ENCODE measurements around the gene TMEM139. TPM values are rescaled to one million over a fixed set of nuclear protein-coding genes. Genes with fewer than 3 reads are reported as not detected.
A peak's percentile ranks its signal among the peaks of the same experiment; 100 is the strongest.

Gene TMEM139
- 1 to 10 TPM; 3.6 to 5.9 (median 4.5) TPM for total RNA-seq
- polyA plus RNA-seq, result 10.9 TPM
- long read RNA-seq, donor 1, partial matches to known transcripts, result 0 of 4 reads
- long read RNA-seq, donor 1, other reads (novel, unspliced or antisense), result 0 of 4 reads
- long read RNA-seq, donor 2, result 0 reads
- long read RNA-seq, donor 3, partial matches to known transcripts, result 0 of 4 reads
- long read RNA-seq, donor 3, other reads (novel, unspliced or antisense), result 0 of 4 reads
- long read RNA-seq, donor 4, partial matches to known transcripts, result 0 of 4 reads
- long read RNA-seq, donor 4, other reads (novel, unspliced or antisense), result 1 of 4 reads

- WGBS, result 67% methylated on average over 19 of the region's 19 CpGs
- ATAC-seq (no peak), DNase-seq (peak in 1 of 3 donors; percentile 40)
- Histone ChIP-seq H3K27ac (ENCODE audit: low read length) (peak within 1 kb of the TSS; percentile 61), H3K4me1 (ENCODE audit: control insufficient read depth, insufficient read depth, low read length) (no peaks in the 10 kb centered on the region), H3K9me3 (ENCODE audit: control insufficient read depth, low read length) (no peaks in the 10 kb centered on the region), H3K4me3 (ENCODE audit: low read length) (peak within 1 kb of the TSS; percentile 27), H3K27me3 (ENCODE audit: control insufficient read depth, insufficient read depth) (no peaks in the 10 kb centered on the region)
- intact Hi-C loops (cut with DNase I), result no loop called here
Observed at GRCh38 chr7:143284591-143285469, at the start of gene TMEM139. TMEM139 (plus strand) TSS chr7:143284958; CDS start chr7:143285958, 1,000 bp downstream.

- Histone ChIP-seq H3K27ac (ENCODE audit: low read length) (no peak overlapping the region), H3K4me3 (ENCODE audit: low read length) (no peak overlapping the region), H3K4me1 (ENCODE audit: control insufficient read depth, insufficient read depth, low read length) (no peaks in the 10 kb centered on the region), H3K9me3 (ENCODE audit: control insufficient read depth, low read length) (no peaks in the 10 kb centered on the region), H3K27me3 (ENCODE audit: control insufficient read depth, insufficient read depth) (no peaks in the 10 kb centered on the region)
- DNase-seq (no peak), ATAC-seq (no peak)
- 36% methylated on average over 1 of the region's 1 CpG for WGBS
- intact Hi-C loops (cut with DNase I), result loop anchor here in 1 of 4 donors (10.0 kb wide), 1 partner anchor 179 kb away; no protein-coding TSS in a partner anchor
Observed at GRCh38 chr7:143235561-143235960, 49.2 kb upstream of the TMEM139 start.

GRCh38 chr7:143236408-143236990, 48.3 kb upstream of the TMEM139 start:
- no peaks in the 10 kb centered on the region for H3K9me3 ChIP-seq (ENCODE audit: control insufficient read depth, low read length)
- ATAC-seq (no peak), DNase-seq (no peak)
- WGBS, result 74% methylated on average over 3 of the region's 3 CpGs
- no peak overlapping the region for H3K4me3 ChIP-seq (ENCODE audit: low read length)
- no peaks in the 10 kb centered on the region for H3K27me3 ChIP-seq (ENCODE audit: control insufficient read depth, insufficient read depth)
- no peak overlapping the region for H3K27ac ChIP-seq (ENCODE audit: low read length)
- intact Hi-C loops (cut with DNase I), result loop anchor here in 1 of 4 donors (10.0 kb wide), 1 partner anchor 178 kb away; no protein-coding TSS in a partner anchor
- no peaks in the 10 kb centered on the region for H3K4me1 ChIP-seq (ENCODE audit: control insufficient read depth, insufficient read depth, low read length)

DNA sequence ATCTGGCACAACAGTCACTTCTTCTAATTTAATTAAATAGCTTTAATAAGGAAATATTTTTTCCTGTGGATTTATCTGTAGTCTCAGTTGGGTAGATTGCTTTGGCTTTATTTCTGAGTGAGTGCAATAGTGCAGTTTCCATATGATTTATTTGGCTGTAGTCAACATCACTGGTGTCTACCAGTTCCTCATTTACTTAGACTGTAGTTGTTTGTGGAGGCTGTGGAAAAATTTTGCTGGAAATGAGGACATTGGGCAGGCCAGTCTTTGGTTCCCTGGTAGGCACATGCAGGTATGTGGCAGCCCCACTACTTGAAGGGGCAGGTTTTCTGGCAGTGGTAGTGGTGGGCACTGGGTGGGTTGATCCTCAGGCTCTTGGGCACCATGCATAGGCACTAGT, 47.4 kb upstream of the TMEM139 start:
- no peak for ATAC-seq
- H3K27me3 ChIP-seq (ENCODE audit: control insufficient read depth, insufficient read depth), result no peaks in the 10 kb centered on the region
- intact Hi-C loops (cut with DNase I), result loop anchor here in 1 of 4 donors (10.0 kb wide), 1 partner anchor 177 kb away; no protein-coding TSS in a partner anchor
- no peaks in the 10 kb centered on the region for H3K9me3 ChIP-seq (ENCODE audit: control insufficient read depth, low read length)
- H3K4me3 ChIP-seq (ENCODE audit: low read length), result no peak overlapping the region
- no peak for DNase-seq
- H3K4me1 ChIP-seq (ENCODE audit: control insufficient read depth, insufficient read depth, low read length), result no peaks in the 10 kb centered on the region
- H3K27ac ChIP-seq (ENCODE audit: low read length), result no peak overlapping the region

DNA sequence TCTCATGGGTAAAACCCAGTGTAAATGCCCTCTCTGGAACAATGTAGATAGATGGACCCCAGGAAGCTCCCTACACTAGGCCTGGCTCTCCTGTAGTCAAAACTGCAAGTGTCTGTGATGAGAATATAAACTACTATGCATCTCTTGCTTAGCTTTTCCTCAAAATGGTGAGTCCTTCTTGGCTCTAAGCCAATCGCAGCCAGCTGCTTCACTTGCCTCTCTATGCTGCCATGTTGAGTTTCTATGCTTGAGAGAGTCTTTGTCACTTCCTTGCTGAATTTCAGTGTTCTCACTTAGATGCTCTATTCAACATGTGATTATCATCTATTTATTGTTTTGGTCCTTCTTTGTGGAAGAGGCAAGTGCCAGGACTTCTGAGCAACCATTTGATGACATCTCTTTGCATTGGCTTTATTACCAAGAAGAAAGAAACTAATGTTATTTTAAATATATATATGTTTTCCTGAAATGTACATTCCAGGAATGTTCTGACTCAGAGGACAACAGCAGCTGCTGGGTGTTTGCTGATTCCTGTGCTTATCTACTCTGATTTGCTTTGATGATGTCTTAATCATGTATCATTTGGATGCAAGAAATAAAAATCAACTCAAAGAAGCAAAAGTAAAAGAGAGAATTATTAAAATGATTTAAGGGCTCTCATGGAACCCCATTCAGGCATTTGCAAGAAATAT, 46.3 kb upstream of the TMEM139 start:
- Histone ChIP-seq H3K9me3 (ENCODE audit: control insufficient read depth, low read length) (no peaks in the 10 kb centered on the region), H3K27me3 (ENCODE audit: control insufficient read depth, insufficient read depth) (no peaks in the 10 kb centered on the region), H3K27ac (ENCODE audit: low read length) (no peak overlapping the region), H3K4me3 (ENCODE audit: low read length) (no peak overlapping the region), H3K4me1 (ENCODE audit: control insufficient read depth, insufficient read depth, low read length) (no peaks in the 10 kb centered on the region)
- intact Hi-C loops (cut with DNase I), result loop anchor here in 1 of 4 donors (10.0 kb wide), 1 partner anchor 176 kb away; no protein-coding TSS in a partner anchor
- WGBS, result 95% methylated on average over 1 of the region's 1 CpG
- no peak for DNase-seq
- no peak for ATAC-seq

DNA sequence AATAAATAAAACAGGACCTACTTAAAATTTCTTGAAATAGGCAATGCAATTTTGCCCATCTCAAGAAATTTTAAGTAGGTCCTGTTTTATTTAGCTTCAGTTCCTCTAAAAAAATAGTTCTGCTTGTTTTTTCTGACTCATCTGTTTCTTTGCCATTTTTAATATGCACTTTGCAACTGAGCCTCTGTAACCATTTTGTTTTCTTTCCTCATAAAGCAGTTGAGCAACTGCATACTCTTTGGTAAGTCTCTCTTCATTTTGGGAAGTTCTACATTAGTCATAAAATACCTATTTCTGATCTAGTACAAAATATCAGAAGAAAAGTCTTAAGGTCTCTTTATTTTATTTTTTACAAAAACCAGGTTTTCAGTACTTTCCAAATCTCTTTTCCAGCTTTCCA, 44.9 kb upstream of the TMEM139 start:
- Histone ChIP-seq H3K4me1 (ENCODE audit: control insufficient read depth, insufficient read depth, low read length) (no peaks in the 10 kb centered on the region), H3K27ac (ENCODE audit: low read length) (no peak overlapping the region), H3K4me3 (ENCODE audit: low read length) (no peak overlapping the region), H3K27me3 (ENCODE audit: control insufficient read depth, insufficient read depth) (no peaks in the 10 kb centered on the region), H3K9me3 (ENCODE audit: control insufficient read depth, low read length) (no peaks in the 10 kb centered on the region)
- ATAC-seq (no peak), DNase-seq (no peak)
- intact Hi-C loops (cut with DNase I), result loop anchor here (2.0 to 10.0 kb wide), 6 partner anchors 62 to 177 kb away; partner anchors contain the start of gene EPHA1 (in 1 of the 4)

GRCh38 chr7:143240291-143241168, 44.2 kb upstream of the TMEM139 start:
- H3K27me3 ChIP-seq (ENCODE audit: control insufficient read depth, insufficient read depth), result no peaks in the 10 kb centered on the region
- H3K4me1 ChIP-seq (ENCODE audit: control insufficient read depth, insufficient read depth, low read length), result no peaks in the 10 kb centered on the region
- ATAC-seq, result peak; percentile 85 to 88
- WGBS, result 19% methylated on average over 9 of the region's 9 CpGs
- H3K27ac ChIP-seq (ENCODE audit: low read length), result no peak overlapping the region
- DNase-seq, result peak; percentile 48 to 71 (median 61)
- intact Hi-C loops (cut with DNase I), result loop anchor here in 3 of 4 donors (2.0 to 10.0 kb wide), 5 partner anchors 62 to 177 kb away; partner anchors contain the start of gene EPHA1 (in 1 of the 3)
- no peaks in the 10 kb centered on the region for H3K9me3 ChIP-seq (ENCODE audit: control insufficient read depth, low read length)
- H3K4me3 ChIP-seq (ENCODE audit: low read length), result no peak overlapping the region

DNA sequence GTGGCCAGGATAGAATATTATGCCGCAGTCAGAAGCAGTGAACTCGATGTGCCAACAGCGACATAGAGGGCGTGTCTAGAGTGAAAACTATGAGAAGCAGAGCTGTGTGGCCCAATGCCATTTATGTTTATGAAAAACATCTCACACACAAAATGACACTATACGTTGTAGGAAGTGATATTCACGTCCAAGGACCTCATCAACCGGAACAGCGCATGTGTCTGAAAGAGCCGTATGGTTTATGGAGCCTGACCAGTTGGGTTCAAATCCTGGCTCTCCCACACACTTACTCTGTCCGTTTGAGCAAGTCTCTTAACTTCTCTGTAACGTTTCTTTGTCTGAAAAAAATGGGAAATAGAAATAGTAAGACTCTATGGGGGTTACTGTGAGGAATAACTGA, 42.5 kb upstream of the TMEM139 start:
- H3K27me3 ChIP-seq (ENCODE audit: control insufficient read depth, insufficient read depth), result no peaks in the 10 kb centered on the region
- DNase-seq (no peak), ATAC-seq (no peak)
- H3K4me1 ChIP-seq (ENCODE audit: control insufficient read depth, insufficient read depth, low read length), result no peaks in the 10 kb centered on the region
- intact Hi-C loops (cut with DNase I), result loop anchor here in 3 of 4 donors (5.0 to 10.0 kb wide), 4 partner anchors 60 to 175 kb away; partner anchors contain the start of gene EPHA1 (in 1 of the 3)
- H3K9me3 ChIP-seq (ENCODE audit: control insufficient read depth, low read length), result no peaks in the 10 kb centered on the region
- H3K4me3 ChIP-seq (ENCODE audit: low read length), result no peak overlapping the region
- no peak overlapping the region for H3K27ac ChIP-seq (ENCODE audit: low read length)
- 85% methylated on average over 11 of the region's 11 CpGs for WGBS

- no peaks in the 10 kb centered on the region for H3K9me3 ChIP-seq (ENCODE audit: control insufficient read depth, low read length)
- no peak overlapping the region for H3K27ac ChIP-seq (ENCODE audit: low read length)
- no peaks in the 10 kb centered on the region for H3K4me1 ChIP-seq (ENCODE audit: control insufficient read depth, insufficient read depth, low read length)
- intact Hi-C loops (cut with DNase I), result loop anchor here in 3 of 4 donors (5.0 to 10.0 kb wide), 4 partner anchors 59 to 174 kb away; partner anchors contain the start of gene EPHA1 (in 1 of the 3)
- no peak for ATAC-seq
- WGBS, result 77% methylated on average over 7 of the region's 7 CpGs
- H3K4me3 ChIP-seq (ENCODE audit: low read length), result no peak overlapping the region
- DNase-seq, result no peak
- no peaks in the 10 kb centered on the region for H3K27me3 ChIP-seq (ENCODE audit: control insufficient read depth, insufficient read depth)
Observed at GRCh38 chr7:143243111-143243510, 41.6 kb upstream of the TMEM139 start.
